ENCODE measurements around the gene AQP12A.

The AQP12A gene

GRCh38 chr2:240647503-240648154 lies 44.0 kb upstream of the AQP12A start:
- no peak overlapping the region for H3K4me2 ChIP-seq (ENCODE audit: insufficient read depth, low read length)
- no peak for ATAC-seq (ENCODE audit: insufficient read depth, low read depth)

DNA sequence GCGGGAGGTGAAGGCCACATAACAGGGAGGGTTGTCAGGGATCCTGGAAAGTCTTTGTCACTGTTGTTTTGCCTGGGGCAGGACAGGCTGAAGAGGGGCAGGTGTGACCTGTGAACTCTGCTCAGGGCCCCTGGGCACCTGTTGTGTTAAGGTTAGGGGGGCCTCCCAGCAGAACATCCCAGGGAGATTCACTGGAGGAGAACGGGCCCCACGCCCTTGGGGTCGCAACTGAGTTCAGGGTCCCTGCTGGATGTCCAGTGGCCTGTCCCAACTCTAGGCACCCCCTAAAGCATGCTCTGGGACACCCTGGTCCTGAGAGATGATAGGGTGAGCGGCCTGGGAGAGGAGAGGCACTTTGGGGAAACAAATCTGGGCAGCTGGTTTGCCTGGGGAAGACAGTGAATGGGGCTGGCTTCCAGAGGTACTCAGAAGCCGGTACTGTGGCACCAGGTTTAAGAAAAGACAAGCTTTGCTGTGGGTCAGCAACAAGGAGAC lies 43.5 kb upstream of the AQP12A start:
- Histone ChIP-seq H3K27ac (ENCODE audit: low read length) (no peak overlapping the region), H2AFZ (ENCODE audit: low read depth, low read length) (no peak overlapping the region), H4K20me1 (ENCODE audit: insufficient read depth, low read length) (peaks cover 9% of the 10 kb centered on the region; the same call in 1 of the 2 replicates), H3K36me3 (ENCODE audit: insufficient read depth, low read length) (no peaks in the 10 kb centered on the region), H3K9me3 (ENCODE audit: insufficient read depth, low read length, severe bottlenecking) (no peaks in the 10 kb centered on the region), H3K4me2 (ENCODE audit: insufficient read depth, low read length) (no peak overlapping the region), H3K4me1 (ENCODE audit: insufficient read depth, low read length) (no peaks in the 10 kb centered on the region), H3K27me3 (ENCODE audit: insufficient read depth, low read length, poor library complexity) (peaks cover 17% of the 10 kb centered on the region), H3K9ac (ENCODE audit: low read depth, low read length) (no peak overlapping the region), H3K4me3 (ENCODE audit: low read depth in 1 of 2, low read length in 2 of 2) (no peak overlapping the region), H3K79me2 (ENCODE audit: insufficient read depth, low read length) (no peaks in the 10 kb centered on the region)
- TF ChIP-seq, protein P1, sequence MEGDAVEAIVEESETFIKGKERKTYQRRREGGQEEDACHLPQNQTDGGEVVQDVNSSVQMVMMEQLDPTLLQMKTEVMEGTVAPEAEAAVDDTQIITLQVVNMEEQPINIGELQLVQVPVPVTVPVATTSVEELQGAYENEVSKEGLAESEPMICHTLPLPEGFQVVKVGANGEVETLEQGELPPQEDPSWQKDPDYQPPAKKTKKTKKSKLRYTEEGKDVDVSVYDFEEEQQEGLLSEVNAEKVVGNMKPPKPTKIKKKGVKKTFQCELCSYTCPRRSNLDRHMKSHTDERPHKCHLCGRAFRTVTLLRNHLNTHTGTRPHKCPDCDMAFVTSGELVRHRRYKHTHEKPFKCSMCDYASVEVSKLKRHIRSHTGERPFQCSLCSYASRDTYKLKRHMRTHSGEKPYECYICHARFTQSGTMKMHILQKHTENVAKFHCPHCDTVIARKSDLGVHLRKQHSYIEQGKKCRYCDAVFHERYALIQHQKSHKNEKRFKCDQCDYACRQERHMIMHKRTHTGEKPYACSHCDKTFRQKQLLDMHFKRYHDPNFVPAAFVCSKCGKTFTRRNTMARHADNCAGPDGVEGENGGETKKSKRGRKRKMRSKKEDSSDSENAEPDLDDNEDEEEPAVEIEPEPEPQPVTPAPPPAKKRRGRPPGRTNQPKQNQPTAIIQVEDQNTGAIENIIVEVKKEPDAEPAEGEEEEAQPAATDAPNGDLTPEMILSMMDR (IDR thresholded peaks at IDR 0.05; ENCODE audit: borderline replicate concordance, extremely low read depth, low read length, poor library complexity, severe bottlenecking): no peak
- TF ChIP-seq EZH2 (IDR thresholded peaks at IDR 0.05; ENCODE audit: borderline replicate concordance, low read depth, low read length, severe bottlenecking): no peak
- no peak for ATAC-seq (ENCODE audit: insufficient read depth, low read depth)
- DNase-seq: no peak

More at GRCh38 chr2:240647503-240648154, 44.0 kb upstream of the AQP12A start:
- Histone ChIP-seq H3K9me3 (ENCODE audit: insufficient read depth, low read length, severe bottlenecking) (no peaks in the 10 kb centered on the region), H3K79me2 (ENCODE audit: insufficient read depth, low read length) (no peaks in the 10 kb centered on the region), H3K9ac (ENCODE audit: low read depth, low read length) (no peak overlapping the region), H4K20me1 (ENCODE audit: insufficient read depth, low read length) (peaks cover 9% of the 10 kb centered on the region; the same call in 1 of the 2 replicates), H3K27me3 (ENCODE audit: insufficient read depth, low read length, poor library complexity) (peaks cover 17% of the 10 kb centered on the region), H2AFZ (ENCODE audit: low read depth, low read length) (no peak overlapping the region), H3K4me3 (ENCODE audit: low read depth in 1 of 2, low read length in 2 of 2) (no peak overlapping the region), H3K27ac (ENCODE audit: low read length) (no peak overlapping the region), H3K4me1 (ENCODE audit: insufficient read depth, low read length) (no peaks in the 10 kb centered on the region), H3K36me3 (ENCODE audit: insufficient read depth, low read length) (no peaks in the 10 kb centered on the region)
- no peak for TF ChIP-seq EZH2 (IDR thresholded peaks at IDR 0.05; ENCODE audit: borderline replicate concordance, low read depth, low read length, severe bottlenecking)
- TF ChIP-seq, protein P1 (IDR thresholded peaks at IDR 0.05; ENCODE audit: borderline replicate concordance, extremely low read depth, low read length, poor library complexity, severe bottlenecking): no peak
- DNase-seq: no peak

DNA sequence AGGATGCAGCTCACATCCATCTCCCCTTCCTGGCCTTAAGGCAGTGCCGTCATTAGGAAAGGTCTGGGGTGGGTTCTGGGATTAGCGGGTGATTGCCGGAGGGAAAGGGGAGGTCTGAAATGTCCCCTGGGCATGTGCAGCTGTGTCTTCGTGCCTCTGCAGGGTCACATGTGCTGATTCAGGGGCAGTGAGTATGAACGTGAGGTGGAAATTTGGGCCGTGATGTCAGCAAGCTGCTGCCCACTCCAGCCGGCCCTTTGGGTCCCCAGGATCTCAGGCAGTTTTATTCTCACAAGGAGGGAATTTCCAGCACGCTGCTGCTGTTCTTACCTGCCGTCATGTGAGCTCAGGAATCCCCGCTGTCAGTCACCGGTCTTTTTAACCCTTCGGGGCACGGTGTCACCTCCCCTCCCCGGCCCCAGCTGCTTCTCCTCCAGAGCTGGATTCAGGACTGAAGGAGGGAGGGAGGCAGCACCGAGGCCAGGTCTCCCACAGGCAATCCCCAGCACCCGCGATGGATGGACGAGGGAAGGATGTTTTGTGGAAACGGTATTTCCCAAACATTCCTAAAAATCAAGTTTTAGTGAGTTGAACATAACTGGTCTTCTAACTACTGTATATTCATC lies 42.9 kb upstream of the AQP12A start:
- no peaks in the 10 kb centered on the region for H3K9me3 ChIP-seq (ENCODE audit: insufficient read depth, low read length, severe bottlenecking)
- H3K36me3 ChIP-seq (ENCODE audit: insufficient read depth, low read length): no peaks in the 10 kb centered on the region
- H3K27me3 ChIP-seq (ENCODE audit: insufficient read depth, low read length, poor library complexity): peaks cover 17% of the 10 kb centered on the region
- H3K4me2 ChIP-seq (ENCODE audit: insufficient read depth, low read length): no peak overlapping the region
- H3K79me2 ChIP-seq (ENCODE audit: insufficient read depth, low read length): no peaks in the 10 kb centered on the region
- no peak for TF ChIP-seq EZH2 (IDR thresholded peaks at IDR 0.05; ENCODE audit: borderline replicate concordance, low read depth, low read length, severe bottlenecking)
- TF ChIP-seq, protein P1 (IDR thresholded peaks at IDR 0.05; ENCODE audit: borderline replicate concordance, extremely low read depth, low read length, poor library complexity, severe bottlenecking): no peak
- ATAC-seq (ENCODE audit: insufficient read depth, low read depth) (no peak), DNase-seq (no peak)
- H4K20me1 ChIP-seq (ENCODE audit: insufficient read depth, low read length): peaks cover 9% of the 10 kb centered on the region; the same call in 1 of the 2 replicates
- no peak overlapping the region for H3K4me3 ChIP-seq (ENCODE audit: low read depth in 1 of 2, low read length in 2 of 2)
- H2AFZ ChIP-seq (ENCODE audit: low read depth, low read length): no peak overlapping the region
- no peaks in the 10 kb centered on the region for H3K4me1 ChIP-seq (ENCODE audit: insufficient read depth, low read length)
- no peak overlapping the region for H3K9ac ChIP-seq (ENCODE audit: low read depth, low read length)
- no peak overlapping the region for H3K27ac ChIP-seq (ENCODE audit: low read length)
